ENCODE data around the gene ZNF587. TPM values are rescaled to one million over a fixed set of nuclear protein-coding genes. Genes with fewer than 3 reads are reported as not detected.
A peak's percentile ranks its signal among the peaks of the same experiment; 100 is the strongest.

Gene ZNF587
- total and polyA plus RNA-seq, 2 of the 13 experiments (the other 11 are each of a cell fraction or from before 2014, with no cell fraction given): 8.7 to 17.5 TPM

DNA sequence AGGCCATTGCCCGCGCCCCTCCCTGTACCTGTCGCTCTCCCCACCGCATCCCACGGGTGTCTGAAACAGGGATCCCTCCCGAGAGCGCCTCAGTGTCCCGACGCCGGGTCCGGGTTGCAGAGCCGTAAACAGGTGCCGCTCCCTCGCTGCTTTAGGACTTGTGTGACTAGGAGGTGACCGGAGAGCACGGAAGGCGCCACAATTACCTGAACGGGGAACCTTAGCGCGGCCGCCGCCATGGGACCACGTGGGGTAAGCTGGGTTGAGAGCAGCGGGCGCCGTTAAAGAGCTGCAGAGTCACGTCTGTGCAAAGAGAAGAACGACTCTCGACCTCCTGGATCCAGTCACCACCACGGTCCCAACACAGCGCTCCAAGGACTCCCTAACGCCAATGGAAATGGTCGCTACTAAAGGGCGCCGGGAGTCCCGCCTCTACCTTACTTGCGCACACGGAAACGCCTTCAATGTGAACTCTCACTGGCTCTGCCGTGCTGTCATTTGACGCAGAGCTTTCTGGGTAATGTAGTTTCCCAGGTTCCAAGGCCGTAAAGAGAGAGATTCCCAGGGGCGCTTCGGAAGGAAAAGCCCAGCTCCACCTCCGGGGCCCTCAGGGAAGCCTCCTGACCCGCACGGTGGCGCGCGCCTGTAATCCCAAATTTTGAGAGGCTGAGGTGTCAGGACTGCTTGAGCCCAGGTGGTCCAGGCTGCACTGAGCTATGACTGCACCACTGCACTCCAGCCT lies 35.0 kb upstream of the ZNF587 start, which contains the start of gene ZNF552 (continued):
- peak; percentile 75 for TF ChIP-seq HOXA3 (CRISPR knock-in tag; IDR thresholded peaks at IDR 0.05)
- TF ChIP-seq MATR3 (CRISPR knock-in tag; IDR thresholded peaks at IDR 0.05): no peak
- peak; percentile 29 for TF ChIP-seq TBL1XR1 (IDR thresholded peaks at IDR 0.05; ENCODE audit: borderline replicate concordance, low read length, partially characterized antibody)
- TF ChIP-seq, protein P1, sequence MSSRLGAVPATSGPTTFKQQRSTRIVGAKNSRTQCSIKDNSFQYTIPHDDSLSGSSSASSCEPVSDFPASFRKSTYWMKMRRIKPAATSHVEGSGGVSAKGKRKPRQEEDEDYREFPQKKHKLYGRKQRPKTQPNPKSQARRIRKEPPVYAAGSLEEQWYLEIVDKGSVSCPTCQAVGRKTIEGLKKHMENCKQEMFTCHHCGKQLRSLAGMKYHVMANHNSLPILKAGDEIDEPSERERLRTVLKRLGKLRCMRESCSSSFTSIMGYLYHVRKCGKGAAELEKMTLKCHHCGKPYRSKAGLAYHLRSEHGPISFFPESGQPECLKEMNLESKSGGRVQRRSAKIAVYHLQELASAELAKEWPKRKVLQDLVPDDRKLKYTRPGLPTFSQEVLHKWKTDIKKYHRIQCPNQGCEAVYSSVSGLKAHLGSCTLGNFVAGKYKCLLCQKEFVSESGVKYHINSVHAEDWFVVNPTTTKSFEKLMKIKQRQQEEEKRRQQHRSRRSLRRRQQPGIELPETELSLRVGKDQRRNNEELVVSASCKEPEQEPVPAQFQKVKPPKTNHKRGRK (CRISPR knock-in tag; IDR thresholded peaks at IDR 0.05): no peak
- peak; percentile 13; the same call in 1 of the 2 replicates for TF ChIP-seq ZNF232 (CRISPR knock-in tag; IDR thresholded peaks at IDR 0.05; ENCODE audit: borderline replicate concordance)
- TF ChIP-seq KDM1A (CRISPR knock-in tag; IDR thresholded peaks at IDR 0.05): no peak
- no peak for TF ChIP-seq ZNF10 (CRISPR knock-in tag; IDR thresholded peaks at IDR 0.05; ENCODE audit: borderline replicate concordance, low read depth)
- TF ChIP-seq HMGA1 (CRISPR knock-in tag; conservative IDR thresholded peaks at IDR 0.05): no peak
- no peak for TF ChIP-seq RFX5 (IDR thresholded peaks at IDR 0.05; ENCODE audit: low read depth, low read length)
- peak; percentile 59 for TF ChIP-seq ZEB1 (IDR thresholded peaks at IDR 0.05; ENCODE audit: insufficient replicate concordance, low read depth)
- TF ChIP-seq, protein P2, sequence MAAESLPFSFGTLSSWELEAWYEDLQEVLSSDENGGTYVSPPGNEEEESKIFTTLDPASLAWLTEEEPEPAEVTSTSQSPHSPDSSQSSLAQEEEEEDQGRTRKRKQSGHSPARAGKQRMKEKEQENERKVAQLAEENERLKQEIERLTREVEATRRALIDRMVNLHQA (CRISPR knock-in tag; IDR thresholded peaks at IDR 0.05): no peak
- no peak for TF ChIP-seq MZF1 (CRISPR knock-in tag; IDR thresholded peaks at IDR 0.05; ENCODE audit: borderline replicate concordance)
- TF ChIP-seq ZNF235 (CRISPR knock-in tag; IDR thresholded peaks at IDR 0.05; ENCODE audit: borderline replicate concordance): no peak
- no peak for TF ChIP-seq ZNF451 (CRISPR knock-in tag; IDR thresholded peaks at IDR 0.05)
- TF ChIP-seq ZFAT (CRISPR knock-in tag; conservative IDR thresholded peaks at IDR 0.05): no peak
- no peak for TF ChIP-seq ZNF549 (CRISPR knock-in tag; IDR thresholded peaks at IDR 0.05)
- no peak for TF ChIP-seq CREB3 (CRISPR knock-in tag; IDR thresholded peaks at IDR 0.05)
- TF ChIP-seq ZNF512B (CRISPR knock-in tag; IDR thresholded peaks at IDR 0.05; ENCODE audit: borderline replicate concordance): no peak
- TF ChIP-seq TBX2 (CRISPR knock-in tag; IDR thresholded peaks at IDR 0.05; ENCODE audit: borderline replicate concordance): peak; percentile 79
- TF ChIP-seq, protein P3, sequence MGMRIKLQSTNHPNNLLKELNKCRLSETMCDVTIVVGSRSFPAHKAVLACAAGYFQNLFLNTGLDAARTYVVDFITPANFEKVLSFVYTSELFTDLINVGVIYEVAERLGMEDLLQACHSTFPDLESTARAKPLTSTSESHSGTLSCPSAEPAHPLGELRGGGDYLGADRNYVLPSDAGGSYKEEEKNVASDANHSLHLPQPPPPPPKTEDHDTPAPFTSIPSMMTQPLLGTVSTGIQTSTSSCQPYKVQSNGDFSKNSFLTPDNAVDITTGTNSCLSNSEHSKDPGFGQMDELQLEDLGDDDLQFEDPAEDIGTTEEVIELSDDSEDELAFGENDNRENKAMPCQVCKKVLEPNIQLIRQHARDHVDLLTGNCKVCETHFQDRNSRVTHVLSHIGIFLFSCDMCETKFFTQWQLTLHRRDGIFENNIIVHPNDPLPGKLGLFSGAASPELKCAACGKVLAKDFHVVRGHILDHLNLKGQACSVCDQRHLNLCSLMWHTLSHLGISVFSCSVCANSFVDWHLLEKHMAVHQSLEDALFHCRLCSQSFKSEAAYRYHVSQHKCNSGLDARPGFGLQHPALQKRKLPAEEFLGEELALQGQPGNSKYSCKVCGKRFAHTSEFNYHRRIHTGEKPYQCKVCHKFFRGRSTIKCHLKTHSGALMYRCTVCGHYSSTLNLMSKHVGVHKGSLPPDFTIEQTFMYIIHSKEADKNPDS (CRISPR knock-in tag; IDR thresholded peaks at IDR 0.05): 0 out of 2 replicates have a peak, but pooled peaks have one; percentile 71
- 0 out of 2 replicates have a peak, but pooled peaks have one; percentile 18 for TF ChIP-seq ZNF563 (CRISPR knock-in tag; IDR thresholded peaks at IDR 0.05)
- TF ChIP-seq RFX3 (CRISPR knock-in tag; IDR thresholded peaks at IDR 0.05): no peak
- no peak for TF ChIP-seq ZNF605 (CRISPR knock-in tag; IDR thresholded peaks at IDR 0.05)
